Measurements from ENCODE around the gene GLTPD2. TPM values are rescaled to one million over a fixed set of nuclear protein-coding genes. Genes with fewer than 3 reads are reported as not detected.

GLTPD2 gene
- total RNA-seq, 1 experiment from 2014 or later, result 15.6 TPM

- no peak overlapping the region for H3K27ac Mint-ChIP-seq (ENCODE audit: unreplicated experiment)
- H3K4me1 Mint-ChIP-seq (ENCODE audit: low read depth, unreplicated experiment), result no peaks in the 10 kb centered on the region
- no peaks in the 10 kb centered on the region for H3K36me3 ChIP-seq (ENCODE audit: control insufficient read depth, insufficient read depth, low read length)
- no peaks in the 10 kb centered on the region for H3K9me3 ChIP-seq
- no peak overlapping the region for H3K4me3 ChIP-seq (ENCODE audit: low read depth, low read length)
- no peak overlapping the region for H3K4me3 Mint-ChIP-seq (ENCODE audit: unreplicated experiment)
- no TSS peak for BruUV-seq (replicated peaks)
- ChIA-PET POLR2A (no interaction called here), CTCF (no interaction called here)
- no peak for TF ChIP-seq CTCF (IDR thresholded peaks at IDR 0.05; ENCODE audit: insufficient read depth in 1 of 2, low read depth in 1 of 2, low read length in 1 of 2, severe bottlenecking in 1 of 2, unreplicated experiment in 1 of 2)
- no peaks in the 10 kb centered on the region for H3K27me3 Mint-ChIP-seq (ENCODE audit: insufficient read depth, unreplicated experiment)
- DNase-seq, result no peak
- intact Hi-C loops (cut with micrococcal nuclease; ENCODE audit: unreplicated experiment), result no loop called here
- H3K4me1 ChIP-seq, result no peaks in the 10 kb centered on the region
- no peaks in the 10 kb centered on the region for H3K36me3 Mint-ChIP-seq (ENCODE audit: insufficient read depth, unreplicated experiment)
- H3K9me3 Mint-ChIP-seq (ENCODE audit: unreplicated experiment), result no peaks in the 10 kb centered on the region
- H3K27me3 ChIP-seq (replicated peaks; ENCODE audit: control insufficient read depth, insufficient read depth, low read length), result no peaks in the 10 kb centered on the region
Observed at GRCh38 chr17:4748686-4749085, 40.1 kb upstream of the GLTPD2 start.

GRCh38 chr17:4750606-4751005, 38.2 kb upstream of the GLTPD2 start:
- no peak for TF ChIP-seq CTCF (IDR thresholded peaks at IDR 0.05; ENCODE audit: insufficient read depth in 1 of 2, low read depth in 1 of 2, low read length in 1 of 2, severe bottlenecking in 1 of 2, unreplicated experiment in 1 of 2)
- no peaks in the 10 kb centered on the region for H3K9me3 Mint-ChIP-seq (ENCODE audit: unreplicated experiment)
- no peaks in the 10 kb centered on the region for H3K9me3 ChIP-seq
- intact Hi-C loops (cut with micrococcal nuclease; ENCODE audit: unreplicated experiment), result no loop called here
- DNase-seq, result no peak
- no peaks in the 10 kb centered on the region for H3K4me1 Mint-ChIP-seq (ENCODE audit: low read depth, unreplicated experiment)
- no peak overlapping the region for H3K4me3 ChIP-seq (ENCODE audit: low read depth, low read length)
- H3K27me3 ChIP-seq (replicated peaks; ENCODE audit: control insufficient read depth, insufficient read depth, low read length), result no peaks in the 10 kb centered on the region
- POLR2A ChIA-PET, result no interaction called here
- BruUV-seq (replicated peaks), result no TSS peak
- no peaks in the 10 kb centered on the region for H3K36me3 Mint-ChIP-seq (ENCODE audit: insufficient read depth, unreplicated experiment)
- no peak overlapping the region for H3K27ac Mint-ChIP-seq (ENCODE audit: unreplicated experiment)
- no peaks in the 10 kb centered on the region for H3K36me3 ChIP-seq (ENCODE audit: control insufficient read depth, insufficient read depth, low read length)
- H3K27me3 Mint-ChIP-seq (ENCODE audit: insufficient read depth, unreplicated experiment), result no peaks in the 10 kb centered on the region
- CTCF ChIA-PET, result no interaction called here
- no peak overlapping the region for H3K4me3 Mint-ChIP-seq (ENCODE audit: unreplicated experiment)
- no peaks in the 10 kb centered on the region for H3K4me1 ChIP-seq

GRCh38 chr17:4751932-4752331, 36.8 kb upstream of the GLTPD2 start:
- no peak overlapping the region for H3K27ac Mint-ChIP-seq (ENCODE audit: unreplicated experiment)
- H3K9me3 Mint-ChIP-seq (ENCODE audit: unreplicated experiment), result no peaks in the 10 kb centered on the region
- no peak overlapping the region for H3K4me3 Mint-ChIP-seq (ENCODE audit: unreplicated experiment)
- intact Hi-C loops (cut with micrococcal nuclease; ENCODE audit: unreplicated experiment), result no loop called here
- Histone ChIP-seq H3K9me3 (no peaks in the 10 kb centered on the region), H3K27me3 (replicated peaks; ENCODE audit: control insufficient read depth, insufficient read depth, low read length) (no peaks in the 10 kb centered on the region), H3K36me3 (ENCODE audit: control insufficient read depth, insufficient read depth, low read length) (no peaks in the 10 kb centered on the region), H3K4me1 (no peaks in the 10 kb centered on the region), H3K4me3 (ENCODE audit: low read depth, low read length) (no peak overlapping the region)
- TF ChIP-seq CTCF (IDR thresholded peaks at IDR 0.05; ENCODE audit: insufficient read depth in 1 of 2, low read depth in 1 of 2, low read length in 1 of 2, severe bottlenecking in 1 of 2, unreplicated experiment in 1 of 2), result no peak
- no peaks in the 10 kb centered on the region for H3K27me3 Mint-ChIP-seq (ENCODE audit: insufficient read depth, unreplicated experiment)
- CTCF ChIA-PET, result no interaction called here
- no TSS peak for BruUV-seq (replicated peaks)
- no peak for DNase-seq
- no peaks in the 10 kb centered on the region for H3K4me1 Mint-ChIP-seq (ENCODE audit: low read depth, unreplicated experiment)
- POLR2A ChIA-PET, result no interaction called here
- H3K36me3 Mint-ChIP-seq (ENCODE audit: insufficient read depth, unreplicated experiment), result no peaks in the 10 kb centered on the region
